Mesodermal cell (in vitro differentiated cells): ENCODE data around the gene TERT.
"Not testable (repeated sequence)": the region's sequence is repeated elsewhere in the genome, so short reads cannot be mapped to it uniquely, and the experiment has no call there.

Experiments used
- H3K27ac ChIP-seq: 2 replicates; pipeline ENCODE4 v1.7.0; 2013; ENCODE audit warnings: mild to moderate bottlenecking, low read depth, low read length, moderate library complexity; ENCODE audit not compliant: severe bottlenecking
- H3K36me3 ChIP-seq: 2 replicates; pipeline ENCODE4 v1.7.1; 2013; ENCODE audit warnings: mild to moderate bottlenecking, low read length, moderate library complexity; ENCODE audit not compliant: control insufficient read depth, insufficient read depth
- H3K4me1 ChIP-seq: one replicate; pipeline ENCODE4 v1.7.1; 2013; ENCODE audit warnings: mild to moderate bottlenecking, low read length; ENCODE audit not compliant: insufficient read depth, control insufficient read depth, poor library complexity, severe bottlenecking
- H3K4me3 ChIP-seq: 2 replicates; pipeline ENCODE4 v1.7.0; 2013; ENCODE audit warnings: low read length, control low read depth, mild to moderate bottlenecking; ENCODE audit not compliant: insufficient read depth, poor library complexity, severe bottlenecking; ENCODE audit errors: extremely low read depth
- H3K9me3 ChIP-seq: 2 replicates; pipeline ENCODE4 v1.7.1; 2013; ENCODE audit warnings: mild to moderate bottlenecking, low read length, moderate library complexity; ENCODE audit not compliant: control insufficient read depth
- WGBS, 2 experiments: methylation state at CpG; one replicate each; pipeline ENCODE4 v1.1.5; 2013; ENCODE audit warnings: missing lambda C conversion rate in 2 of 2; ENCODE audit not compliant: insufficient coverage in 2 of 2; 5-methylcytosine and 5-hydroxymethylcytosine counted together

The TERT gene

GRCh38 chr5:1275397-1276391 lies 19.2 kb downstream of the TERT start:
- H3K27ac ChIP-seq, H3K9me3 ChIP-seq, H3K36me3 ChIP-seq, H3K4me3 ChIP-seq, H3K4me1 ChIP-seq: not testable (repeated sequence)
- 82 to 88% methylated on average over 7 to 9 of the region's 10 CpGs for WGBS, 2 experiments

GRCh38 chr5:1274471-1274870 lies 20.4 kb downstream of the TERT start:
- Histone ChIP-seq H3K27ac (no peak overlapping the region), H3K36me3 (no peaks in the 10 kb centered on the region), H3K4me1 (no peaks in the 10 kb centered on the region), H3K9me3 (no peaks in the 10 kb centered on the region), H3K4me3 (no peak overlapping the region)
- 94 to 95% methylated on average over 13 to 15 of the region's 16 CpGs for WGBS, 2 experiments

- Histone ChIP-seq H3K4me3 (no peak overlapping the region), H3K27ac (no peak overlapping the region), H3K4me1 (no peaks in the 10 kb centered on the region), H3K36me3 (no peaks in the 10 kb centered on the region), H3K9me3 (no peaks in the 10 kb centered on the region)
- 96% methylated on average over 16 to 17 of the region's 20 CpGs for WGBS, 2 experiments
Observed at GRCh38 chr5:1273745-1274144, 21.1 kb downstream of the TERT start.

GRCh38 chr5:1272201-1272600 lies 22.7 kb downstream of the TERT start:
- Histone ChIP-seq H3K4me3 (no peak overlapping the region), H3K27ac (no peak overlapping the region), H3K36me3 (no peaks in the 10 kb centered on the region), H3K9me3 (no peaks in the 10 kb centered on the region), H3K4me1 (no peaks in the 10 kb centered on the region)
- 96 to 99% methylated on average over 10 to 16 of the region's 21 CpGs for WGBS, 2 experiments

GRCh38 chr5:1270933-1271914 lies 23.6 kb downstream of the TERT start:
- H3K4me1 ChIP-seq: no peaks in the 10 kb centered on the region
- H3K36me3 ChIP-seq: no peaks in the 10 kb centered on the region
- H3K27ac ChIP-seq: no peak overlapping the region
- no peaks in the 10 kb centered on the region for H3K9me3 ChIP-seq
- H3K4me3 ChIP-seq: no peak overlapping the region
- 94 to 96% methylated on average over 36 to 39 of the region's 39 CpGs for WGBS, 2 experiments

GRCh38 chr5:1270426-1270825 lies 24.4 kb downstream of the TERT start:
- Histone ChIP-seq H3K9me3 (no peaks in the 10 kb centered on the region), H3K36me3 (no peaks in the 10 kb centered on the region), H3K4me3 (no peak overlapping the region), H3K4me1 (no peaks in the 10 kb centered on the region), H3K27ac (no peak overlapping the region)
- WGBS, 2 experiments: 94 to 96% methylated on average over 22 of the region's 22 CpGs

- Histone ChIP-seq H3K4me3 (no peak overlapping the region), H3K36me3 (no peaks in the 10 kb centered on the region), H3K27ac (no peak overlapping the region), H3K9me3 (no peaks in the 10 kb centered on the region), H3K4me1 (no peaks in the 10 kb centered on the region)
- 86 to 93% methylated on average over 11 to 13 of the region's 13 CpGs for WGBS, 2 experiments
Observed at GRCh38 chr5:1268666-1269065, 26.2 kb downstream of the TERT start.

GRCh38 chr5:1268056-1268455 lies 26.8 kb downstream of the TERT start:
- Histone ChIP-seq H3K4me1 (no peaks in the 10 kb centered on the region), H3K4me3 (no peak overlapping the region), H3K27ac (no peak overlapping the region), H3K36me3 (no peaks in the 10 kb centered on the region), H3K9me3 (no peaks in the 10 kb centered on the region)
- 90 to 94% methylated on average over 8 to 12 of the region's 13 CpGs for WGBS, 2 experiments

- H3K36me3 ChIP-seq, H3K9me3 ChIP-seq, H3K4me3 ChIP-seq, H3K27ac ChIP-seq, H3K4me1 ChIP-seq: not testable (repeated sequence)
- WGBS, 2 experiments: 88 to 95% methylated on average over 3 of the region's 5 CpGs
Observed at GRCh38 chr5:1267464-1267863, 27.4 kb downstream of the TERT start.

GRCh38 chr5:1266791-1267190 lies 28.1 kb downstream of the TERT start:
- 89 to 94% methylated on average over 6 to 7 of the region's 9 CpGs for WGBS, 2 experiments
- Histone ChIP-seq H3K27ac (no peak overlapping the region), H3K9me3 (no peaks in the 10 kb centered on the region), H3K4me3 (no peak overlapping the region), H3K4me1 (no peaks in the 10 kb centered on the region), H3K36me3 (no peaks in the 10 kb centered on the region)
